CD4-positive, alpha-beta T cell treated with Interleukin-6 at 100 ng/mL for 8 hours (primary cell): ENCODE measurements around the gene GART.
"Not testable (repeated sequence)": the region's sequence is repeated elsewhere in the genome, so short reads cannot be mapped to it uniquely, and the experiment has no call there.

ENCODE experiments used
- DNase-seq: peaks from one replicate; pipeline ENCODE4 v3.0.0-alpha.2; 2020; ENCODE audit warnings: mixed read lengths, low spot score

Gene GART

DNA sequence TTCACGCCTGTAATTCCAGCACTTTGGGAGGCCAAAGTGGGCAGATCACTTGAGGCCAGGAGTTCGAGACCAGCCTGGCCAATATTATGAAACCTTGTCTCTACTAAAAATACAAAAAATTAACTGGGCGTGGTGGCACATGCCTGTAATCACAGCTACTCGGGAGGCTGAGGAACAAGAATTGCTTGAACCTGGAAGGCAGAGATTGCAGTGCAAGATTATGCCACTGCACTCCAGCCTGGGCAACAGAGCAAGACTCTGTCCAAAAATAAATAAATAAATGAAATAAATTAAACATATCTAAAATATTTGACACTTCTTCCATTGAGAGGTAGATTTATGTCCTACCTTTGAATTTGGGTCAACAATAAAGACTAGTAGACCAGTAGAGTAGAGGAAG is 72.7 kb downstream of the GART start:
- DNase-seq: not testable (repeated sequence)

DNA sequence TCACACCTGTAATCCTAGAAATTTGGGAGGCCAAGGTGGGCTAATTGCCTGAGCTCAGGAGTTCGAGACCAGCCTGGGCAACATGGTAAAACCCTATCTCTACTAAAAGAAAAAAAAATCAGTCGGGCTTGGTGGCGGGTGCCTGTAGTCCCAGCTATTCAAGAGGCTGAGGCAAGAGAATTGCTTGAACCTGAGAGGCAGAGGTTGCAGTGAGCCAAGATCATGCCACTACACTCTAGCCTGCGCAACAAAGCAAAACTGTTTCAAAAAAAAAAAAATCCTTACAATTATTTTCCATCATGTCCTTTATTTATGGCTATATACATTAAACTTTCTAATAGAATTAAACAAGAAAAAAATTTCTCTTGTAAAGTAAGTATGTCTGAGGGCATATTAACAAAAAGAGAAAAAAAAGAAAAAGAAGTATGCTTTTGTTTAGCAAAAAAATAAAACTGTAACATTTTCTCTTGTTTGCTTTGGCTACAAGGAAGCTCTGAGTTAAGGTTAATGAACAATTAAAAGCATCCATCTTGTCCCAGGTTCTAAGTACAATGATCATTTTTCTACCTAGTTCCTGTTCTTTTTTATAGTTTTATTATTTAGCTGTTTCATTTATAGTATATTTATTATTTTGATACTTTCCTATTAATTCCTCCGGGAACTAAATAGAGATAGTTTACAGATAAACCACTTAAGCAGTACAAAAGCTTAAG is 80.2 kb downstream of the GART start:
- no peak for DNase-seq

DNA sequence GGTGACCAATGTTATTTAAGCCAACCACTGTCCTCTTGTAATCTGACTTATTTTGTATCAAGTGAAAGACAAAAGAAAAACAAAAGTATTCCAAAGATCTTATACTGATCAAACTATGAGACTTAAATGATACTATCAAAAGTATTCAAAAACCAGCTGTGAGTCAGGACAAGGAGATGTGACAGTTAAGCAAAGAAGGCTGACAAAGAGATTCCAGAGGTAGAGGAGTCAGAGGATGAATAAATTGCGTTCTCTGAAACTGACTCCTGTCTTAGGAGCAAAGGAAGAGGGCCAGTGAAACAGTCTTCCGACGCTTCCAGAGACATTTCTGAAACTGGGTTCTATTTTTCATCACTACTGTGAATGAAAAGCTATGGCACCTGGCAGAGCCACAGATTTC is 83.1 kb downstream of the GART start:
- no peak for DNase-seq

DNA sequence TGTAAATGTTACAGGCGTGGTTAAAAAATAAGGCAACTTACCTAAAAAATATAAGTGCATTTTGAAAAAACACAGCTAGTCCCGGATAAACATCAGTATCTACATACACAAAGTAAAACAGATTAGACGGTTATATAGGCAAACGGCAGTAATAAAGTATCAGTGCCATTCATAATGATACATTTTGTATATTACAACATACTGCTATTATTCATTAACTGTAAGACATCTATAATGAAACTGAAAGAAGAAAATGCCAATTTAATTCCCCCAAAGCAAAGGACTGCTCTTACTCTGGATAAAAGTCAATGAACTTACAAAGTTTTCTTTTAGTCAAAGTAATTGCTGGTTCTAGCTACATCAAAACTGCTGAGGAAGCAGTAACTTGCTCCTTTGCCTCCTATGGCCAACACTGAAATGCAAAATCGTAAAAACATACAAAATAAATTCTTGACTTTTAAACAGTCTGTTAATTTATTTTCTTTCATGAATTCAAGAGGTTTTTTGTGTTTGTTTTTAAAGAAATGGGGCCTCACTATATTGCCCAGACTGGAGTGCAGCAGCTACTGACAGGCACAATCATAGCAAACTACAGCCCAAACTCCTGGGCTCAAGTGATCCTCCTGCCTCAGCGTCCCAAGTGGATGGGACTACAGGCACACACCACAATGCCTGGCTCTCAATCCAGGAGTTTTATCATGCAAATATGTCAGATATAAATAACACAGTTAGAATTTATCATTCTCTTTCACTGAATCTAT is 86.1 kb downstream of the GART start:
- no peak for DNase-seq
